ENCODE data around the gene CNKSR1.

Gene CNKSR1

DNA sequence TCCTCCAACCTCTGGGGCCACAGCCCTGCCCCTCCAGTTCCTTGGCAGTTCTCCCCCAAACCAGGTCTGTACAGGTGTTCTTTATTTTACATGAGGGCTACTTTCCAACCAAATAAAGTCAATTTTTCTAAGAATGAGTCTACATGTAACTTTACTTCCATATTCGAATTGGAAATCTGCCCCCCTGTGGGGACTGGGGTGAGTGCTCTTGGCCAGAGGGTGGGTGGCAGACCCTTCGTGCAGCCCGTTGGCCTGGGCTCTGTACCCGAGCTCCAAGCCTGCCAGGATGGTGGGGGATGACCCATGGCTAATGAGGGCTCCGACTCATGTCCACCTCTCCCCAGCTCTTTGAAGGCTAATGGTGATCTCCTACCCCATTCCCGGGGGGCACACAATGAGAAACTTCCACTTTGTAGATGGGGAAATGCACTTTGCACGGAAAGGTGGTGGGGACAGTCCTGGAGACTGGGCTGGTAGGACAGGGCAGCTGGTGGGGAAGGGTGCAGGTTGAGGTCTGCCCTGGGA is 12.5 kb downstream of the CNKSR1 start:
- no peaks in the 10 kb centered on the region for H3K9me3 ChIP-seq (ENCODE audit: control insufficient read depth, insufficient read depth, low read depth, low read length)
- peaks cover 21% of the 10 kb centered on the region for H3K36me3 ChIP-seq (ENCODE audit: control insufficient read depth, insufficient read depth, low read length)
- peaks cover 3% of the 10 kb centered on the region; the same call in 1 of the 2 replicates for H3K27me3 ChIP-seq (ENCODE audit: control insufficient read depth, insufficient read depth, low read length)
- no peak overlapping the region for H3K4me3 ChIP-seq (ENCODE audit: low read depth, low read length)
- no peak overlapping the region for H3K9ac ChIP-seq (ENCODE audit: low read length)
- peaks cover 5% of the 10 kb centered on the region; the same call in 1 of the 2 replicates for H3K4me1 ChIP-seq (ENCODE audit: control insufficient read depth, insufficient read depth, low read length)
- no peak overlapping the region for H3K27ac ChIP-seq (ENCODE audit: low read depth, low read length)

DNA sequence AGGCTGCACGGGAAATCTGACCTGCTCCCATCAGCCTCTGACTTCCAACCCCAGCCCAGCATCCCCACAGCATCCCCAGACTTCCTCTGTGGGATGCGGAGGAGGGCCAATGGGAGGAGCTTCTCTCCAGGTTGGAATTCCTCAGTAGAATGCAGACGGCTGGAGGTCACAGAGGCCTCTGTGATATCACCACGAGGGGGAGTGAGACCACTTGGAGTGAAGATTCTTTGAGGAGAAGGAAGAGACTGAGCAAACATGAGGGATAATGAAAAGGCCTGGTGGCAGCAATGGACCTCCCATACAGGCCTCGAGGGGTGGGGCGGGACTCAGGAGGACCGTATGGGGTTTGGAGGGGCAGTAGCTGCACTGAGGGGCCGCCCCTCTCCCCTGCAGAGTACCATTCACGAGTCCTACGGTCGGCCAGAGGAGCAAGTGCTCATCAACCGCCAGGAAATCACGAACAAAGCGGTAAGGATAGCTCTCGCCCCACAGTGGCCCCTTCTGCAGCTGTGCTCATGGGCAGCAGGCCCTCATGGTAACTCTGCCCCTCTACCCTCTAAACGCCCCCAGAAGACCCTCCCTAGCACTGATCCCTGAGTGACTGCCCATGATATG is 13.2 kb downstream of the CNKSR1 start, which contains the start of gene CATSPER4:
Gene CATSPER4 (plus strand): TSS at position 230 of the 615 bp plus-strand sequence. CDS start 26 bp downstream, at position 256.
- H3K9me3 ChIP-seq (ENCODE audit: control insufficient read depth, insufficient read depth, low read depth, low read length): no peaks in the 10 kb centered on the region
- H3K27me3 ChIP-seq (ENCODE audit: control insufficient read depth, insufficient read depth, low read length): peaks cover 3% of the 10 kb centered on the region; the same call in 1 of the 2 replicates
- no peak within 1 kb of the TSS for H3K4me3 ChIP-seq (ENCODE audit: low read depth, low read length)
- no peak within 1 kb of the TSS for H3K9ac ChIP-seq (ENCODE audit: low read length)
- H3K27ac ChIP-seq (ENCODE audit: low read depth, low read length): no peak within 1 kb of the TSS
- peaks cover 18% of the 10 kb centered on the region for H3K36me3 ChIP-seq (ENCODE audit: control insufficient read depth, insufficient read depth, low read length)
- H3K4me1 ChIP-seq (ENCODE audit: control insufficient read depth, insufficient read depth, low read length): peaks cover 5% of the 10 kb centered on the region; the same call in 1 of the 2 replicates

DNA sequence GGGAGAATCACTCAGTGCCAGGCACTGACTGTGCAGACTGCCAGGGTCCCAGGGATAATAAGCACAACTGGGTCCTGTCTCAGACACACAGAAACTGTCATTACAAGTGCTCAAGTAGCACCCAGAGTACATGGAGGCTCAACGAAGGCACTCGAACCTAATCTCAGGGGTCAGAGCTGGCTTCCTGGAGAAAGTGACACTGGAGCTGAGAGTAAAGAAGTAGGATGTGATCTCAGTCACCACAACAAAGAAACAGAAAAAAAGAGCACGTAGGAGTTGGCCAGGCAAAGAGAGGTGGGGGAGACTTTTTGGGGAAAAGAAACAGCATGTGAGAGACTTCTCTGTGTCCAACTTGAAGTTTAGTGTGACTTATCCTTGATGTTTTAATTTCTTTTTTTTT is 14.4 kb downstream of the CNKSR1 start:
- no peak overlapping the region for H3K27ac ChIP-seq (ENCODE audit: low read depth, low read length)
- peaks cover 14% of the 10 kb centered on the region for H3K36me3 ChIP-seq (ENCODE audit: control insufficient read depth, insufficient read depth, low read length)
- no peaks in the 10 kb centered on the region for H3K9me3 ChIP-seq (ENCODE audit: control insufficient read depth, insufficient read depth, low read depth, low read length)
- no peak overlapping the region for H3K4me3 ChIP-seq (ENCODE audit: low read depth, low read length)
- H3K4me1 ChIP-seq (ENCODE audit: control insufficient read depth, insufficient read depth, low read length): peaks cover 5% of the 10 kb centered on the region; the same call in 1 of the 2 replicates
- H3K27me3 ChIP-seq (ENCODE audit: control insufficient read depth, insufficient read depth, low read length): peaks cover 3% of the 10 kb centered on the region; the same call in 1 of the 2 replicates
- no peak overlapping the region for H3K9ac ChIP-seq (ENCODE audit: low read length)

DNA sequence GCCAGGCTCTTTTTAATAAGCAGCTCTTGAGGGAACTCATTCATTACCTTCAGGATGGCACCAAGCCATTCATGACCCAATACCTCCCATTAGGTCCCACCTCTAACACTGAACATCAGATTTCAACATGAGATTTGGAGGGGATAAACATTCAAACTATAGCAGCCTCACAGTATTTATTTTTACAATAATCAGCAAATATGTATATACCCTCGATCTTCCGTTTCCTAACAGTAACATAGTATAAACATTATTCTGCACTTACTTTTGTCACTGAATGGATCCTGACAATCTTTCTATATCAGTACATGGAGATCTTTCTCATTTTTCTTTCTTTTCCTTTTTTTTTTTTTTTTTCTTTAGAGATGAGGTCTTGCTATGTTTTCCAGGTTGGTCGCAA is 18.5 kb downstream of the CNKSR1 start:
- Histone ChIP-seq H3K9me3 (ENCODE audit: control insufficient read depth, insufficient read depth, low read depth, low read length) (no peaks in the 10 kb centered on the region), H3K4me1 (ENCODE audit: control insufficient read depth, insufficient read depth, low read length) (peaks cover 4% of the 10 kb centered on the region; the same call in 1 of the 2 replicates), H3K9ac (ENCODE audit: low read length) (no peak overlapping the region), H3K27ac (ENCODE audit: low read depth, low read length) (no peak overlapping the region), H3K4me3 (ENCODE audit: low read depth, low read length) (no peak overlapping the region), H3K36me3 (ENCODE audit: control insufficient read depth, insufficient read depth, low read length) (no peaks in the 10 kb centered on the region), H3K27me3 (ENCODE audit: control insufficient read depth, insufficient read depth, low read length) (peaks cover 3% of the 10 kb centered on the region; the same call in 1 of the 2 replicates)

DNA sequence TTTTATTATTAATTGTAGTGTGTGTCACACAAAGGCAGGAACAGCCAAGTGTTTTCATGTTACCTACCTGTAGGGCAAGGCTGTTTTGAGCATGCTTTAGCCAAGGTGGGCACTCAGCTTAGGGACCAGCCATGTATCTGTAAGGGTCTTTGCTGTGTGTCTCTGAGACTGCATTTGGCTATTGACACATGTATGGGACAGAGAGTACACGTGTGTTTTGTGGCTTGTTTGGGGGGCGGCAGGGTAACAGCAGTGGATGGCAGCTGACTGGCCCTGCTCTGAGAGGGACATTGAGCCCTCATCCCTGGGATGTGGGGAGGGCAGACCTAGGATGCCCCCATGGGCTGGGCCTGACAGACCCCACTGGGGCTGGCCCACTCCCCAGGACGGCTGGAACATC is 20.0 kb downstream of the CNKSR1 start:
- Histone ChIP-seq H3K27me3 (ENCODE audit: control insufficient read depth, insufficient read depth, low read length) (peaks cover 7% of the 10 kb centered on the region; the same call in 1 of the 2 replicates), H3K4me1 (ENCODE audit: control insufficient read depth, insufficient read depth, low read length) (peaks cover 6% of the 10 kb centered on the region; the same call in 1 of the 2 replicates), H3K9ac (ENCODE audit: low read length) (no peak overlapping the region), H3K9me3 (ENCODE audit: control insufficient read depth, insufficient read depth, low read depth, low read length) (no peaks in the 10 kb centered on the region), H3K36me3 (ENCODE audit: control insufficient read depth, insufficient read depth, low read length) (no peaks in the 10 kb centered on the region), H3K4me3 (ENCODE audit: low read depth, low read length) (no peak overlapping the region), H3K27ac (ENCODE audit: low read depth, low read length) (no peak overlapping the region)

DNA sequence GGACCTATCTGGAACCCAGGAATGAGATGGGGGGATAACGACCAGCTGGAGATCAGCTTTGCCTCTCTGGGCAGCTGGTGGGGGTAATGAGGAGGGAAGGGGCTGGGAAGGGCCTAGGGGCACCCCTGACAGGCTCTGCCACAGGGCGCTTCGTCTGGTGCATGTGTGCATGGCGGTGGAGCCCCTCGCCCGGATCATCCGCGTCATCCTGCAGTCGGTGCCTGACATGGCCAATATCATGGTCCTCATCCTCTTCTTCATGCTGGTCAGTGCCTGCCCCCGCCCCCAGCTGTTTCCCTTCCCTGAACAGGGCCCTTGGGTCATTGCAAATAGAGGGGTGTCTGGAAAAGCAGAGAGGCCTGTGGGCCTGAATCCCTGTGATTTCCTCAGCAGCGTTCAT is 20.5 kb downstream of the CNKSR1 start:
- Histone ChIP-seq H3K4me1 (ENCODE audit: control insufficient read depth, insufficient read depth, low read length) (peaks cover 6% of the 10 kb centered on the region; the same call in 1 of the 2 replicates), H3K9ac (ENCODE audit: low read length) (no peak overlapping the region), H3K4me3 (ENCODE audit: low read depth, low read length) (no peak overlapping the region), H3K27ac (ENCODE audit: low read depth, low read length) (no peak overlapping the region), H3K36me3 (ENCODE audit: control insufficient read depth, insufficient read depth, low read length) (no peaks in the 10 kb centered on the region), H3K27me3 (ENCODE audit: control insufficient read depth, insufficient read depth, low read length) (peaks cover 11% of the 10 kb centered on the region; the same call in 1 of the 2 replicates), H3K9me3 (ENCODE audit: control insufficient read depth, insufficient read depth, low read depth, low read length) (no peaks in the 10 kb centered on the region)

DNA sequence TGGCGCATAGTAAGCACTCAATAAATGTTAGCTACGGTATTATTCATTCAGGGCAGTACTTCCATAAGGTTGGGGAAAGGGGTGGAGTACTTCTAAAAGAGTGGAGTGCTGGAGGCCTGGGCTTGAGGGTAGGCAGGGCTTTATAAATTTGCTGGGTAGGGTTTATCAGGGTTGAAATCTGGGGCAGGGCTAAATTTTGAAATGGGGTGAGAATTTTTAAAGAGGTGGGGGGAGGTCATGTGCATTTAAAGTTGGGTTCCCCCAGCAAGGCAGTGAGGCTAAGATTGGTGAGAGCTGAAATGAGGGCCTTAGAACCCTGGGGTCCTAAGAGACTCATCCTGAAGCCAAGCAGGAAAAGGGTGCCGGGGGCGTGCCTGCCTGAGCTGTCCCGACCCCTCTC is 23.1 kb downstream of the CNKSR1 start:
- Histone ChIP-seq H3K9me3 (ENCODE audit: control insufficient read depth, insufficient read depth, low read depth, low read length) (no peaks in the 10 kb centered on the region), H3K27ac (ENCODE audit: low read depth, low read length) (no peak overlapping the region), H3K4me1 (ENCODE audit: control insufficient read depth, insufficient read depth, low read length) (peaks cover 9% of the 10 kb centered on the region), H3K4me3 (ENCODE audit: low read depth, low read length) (peak overlapping the region; percentile 43; the same call in 1 of the 2 replicates), H3K36me3 (ENCODE audit: control insufficient read depth, insufficient read depth, low read length) (no peaks in the 10 kb centered on the region), H3K27me3 (ENCODE audit: control insufficient read depth, insufficient read depth, low read length) (peaks cover 12% of the 10 kb centered on the region), H3K9ac (ENCODE audit: low read length) (no peak overlapping the region)

DNA sequence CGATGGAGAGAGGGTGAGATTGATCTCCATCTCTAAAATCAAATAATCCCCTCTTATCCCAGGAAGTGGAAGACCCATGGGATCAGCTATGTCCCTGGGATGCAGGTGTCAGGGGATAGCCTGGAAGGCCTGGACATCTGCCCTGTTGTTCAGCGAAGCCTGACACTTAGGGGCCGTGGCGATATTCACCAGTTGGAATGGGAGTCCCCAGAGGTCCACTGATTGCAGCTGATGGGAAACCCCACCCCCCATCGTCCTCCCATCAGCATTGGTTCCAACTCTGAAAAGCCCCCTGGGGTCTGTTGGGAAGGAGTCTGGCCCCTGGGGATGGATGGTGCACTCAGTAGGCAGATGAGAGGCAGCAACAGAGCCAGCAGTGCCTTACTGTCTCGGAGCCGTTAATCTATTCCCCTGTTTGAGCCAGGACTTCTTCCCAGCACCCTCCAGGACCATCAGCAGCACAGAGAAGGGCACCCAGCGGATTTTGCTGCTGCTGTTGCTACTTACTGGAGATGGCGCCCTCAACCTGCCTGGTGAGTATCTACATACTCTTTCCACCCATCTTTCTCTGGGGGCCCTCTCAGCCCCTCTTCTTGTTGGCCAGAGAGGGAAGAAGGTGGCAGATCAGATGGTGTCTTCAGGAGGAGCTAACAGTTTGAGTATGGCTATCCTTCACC is 26.5 kb downstream of the CNKSR1 start:
- peaks cover 12% of the 10 kb centered on the region for H3K27me3 ChIP-seq (ENCODE audit: control insufficient read depth, insufficient read depth, low read length)
- H3K4me1 ChIP-seq (ENCODE audit: control insufficient read depth, insufficient read depth, low read length): peaks cover 9% of the 10 kb centered on the region
- no peak overlapping the region for H3K27ac ChIP-seq (ENCODE audit: low read depth, low read length)
- H3K4me3 ChIP-seq (ENCODE audit: low read depth, low read length): no peak overlapping the region
- H3K9me3 ChIP-seq (ENCODE audit: control insufficient read depth, insufficient read depth, low read depth, low read length): no peaks in the 10 kb centered on the region
- H3K9ac ChIP-seq (ENCODE audit: low read length): no peak overlapping the region
- H3K36me3 ChIP-seq (ENCODE audit: control insufficient read depth, insufficient read depth, low read length): no peaks in the 10 kb centered on the region

DNA sequence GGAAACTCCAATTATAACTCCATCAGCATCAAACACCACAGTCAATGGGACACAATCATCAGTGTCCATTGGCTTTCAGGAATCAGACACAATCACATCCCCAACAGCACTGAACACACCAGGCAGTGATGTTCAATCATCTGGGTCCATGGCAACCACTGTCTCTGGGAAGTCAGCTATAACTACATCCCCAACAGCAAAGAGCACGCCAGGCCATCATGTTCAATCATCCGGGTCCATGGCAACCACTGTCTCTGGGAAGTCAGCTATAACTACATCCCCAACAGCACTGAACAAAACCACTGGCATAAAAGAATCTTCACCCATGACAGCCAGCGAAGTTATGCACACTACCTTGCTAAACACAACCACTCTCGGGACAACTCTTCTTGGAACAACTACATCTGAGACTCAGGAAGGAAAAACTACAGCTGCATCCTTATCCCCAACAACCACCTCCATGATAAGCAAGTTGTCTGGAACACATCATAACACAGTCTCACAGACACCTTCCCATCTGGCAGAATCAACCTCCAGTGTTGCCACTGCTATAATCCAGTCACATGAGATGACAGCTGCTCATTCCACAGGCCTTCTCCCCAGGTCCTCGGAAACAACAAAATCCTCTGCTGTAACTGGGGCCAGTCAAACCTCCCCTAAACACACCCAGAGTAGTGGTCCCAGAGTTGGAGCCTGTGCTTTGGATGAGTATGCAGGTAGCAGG is 33.0 kb downstream of the CNKSR1 start:
- H3K9ac ChIP-seq (ENCODE audit: low read length): no peak overlapping the region
- no peaks in the 10 kb centered on the region for H3K36me3 ChIP-seq (ENCODE audit: control insufficient read depth, insufficient read depth, low read length)
- no peak overlapping the region for H3K27ac ChIP-seq (ENCODE audit: low read depth, low read length)
- no peak overlapping the region for H3K4me3 ChIP-seq (ENCODE audit: low read depth, low read length)
- H3K4me1 ChIP-seq (ENCODE audit: control insufficient read depth, insufficient read depth, low read length): no peaks in the 10 kb centered on the region
- H3K27me3 ChIP-seq (ENCODE audit: control insufficient read depth, insufficient read depth, low read length): no peaks in the 10 kb centered on the region
- H3K9me3 ChIP-seq (ENCODE audit: control insufficient read depth, insufficient read depth, low read depth, low read length): no peaks in the 10 kb centered on the region

DNA sequence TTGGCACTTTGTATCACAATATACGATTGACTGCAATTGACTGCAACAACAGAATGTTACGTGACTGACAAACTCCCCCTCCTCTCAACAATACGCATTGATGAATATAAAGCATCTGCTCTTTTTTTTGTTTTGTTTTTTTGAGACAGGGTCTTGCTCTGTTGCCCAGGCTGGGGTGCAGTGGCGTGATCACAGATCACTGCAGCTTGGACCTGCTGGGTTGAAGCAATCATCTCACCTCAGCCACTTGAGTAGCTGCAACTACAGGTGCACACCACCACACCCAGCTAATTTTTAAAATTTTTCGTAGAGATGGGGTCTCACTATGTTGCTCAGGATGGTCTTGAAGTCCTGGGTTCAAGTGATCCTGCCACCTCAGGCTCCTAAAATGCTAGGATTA is 35.4 kb downstream of the CNKSR1 start:
- no peaks in the 10 kb centered on the region for H3K36me3 ChIP-seq (ENCODE audit: control insufficient read depth, insufficient read depth, low read length)
- no peak overlapping the region for H3K9ac ChIP-seq (ENCODE audit: low read length)
- H3K27ac ChIP-seq (ENCODE audit: low read depth, low read length): no peak overlapping the region

More for the DNA sequence above, 35.4 kb downstream of the CNKSR1 start:
- no peaks in the 10 kb centered on the region for H3K4me1 ChIP-seq (ENCODE audit: control insufficient read depth, insufficient read depth, low read length)
- no peaks in the 10 kb centered on the region for H3K9me3 ChIP-seq (ENCODE audit: control insufficient read depth, insufficient read depth, low read depth, low read length)
- H3K27me3 ChIP-seq (ENCODE audit: control insufficient read depth, insufficient read depth, low read length): no peaks in the 10 kb centered on the region; the same call in 1 of the 2 replicates
- H3K4me3 ChIP-seq (ENCODE audit: low read depth, low read length): no peak overlapping the region
